Measurements from ENCODE around the gene ACSS1.
"Not testable (repeated sequence)": the region's sequence is repeated elsewhere in the genome, so short reads cannot be mapped to it uniquely, and the experiment has no call there.

The ACSS1 gene

DNA sequence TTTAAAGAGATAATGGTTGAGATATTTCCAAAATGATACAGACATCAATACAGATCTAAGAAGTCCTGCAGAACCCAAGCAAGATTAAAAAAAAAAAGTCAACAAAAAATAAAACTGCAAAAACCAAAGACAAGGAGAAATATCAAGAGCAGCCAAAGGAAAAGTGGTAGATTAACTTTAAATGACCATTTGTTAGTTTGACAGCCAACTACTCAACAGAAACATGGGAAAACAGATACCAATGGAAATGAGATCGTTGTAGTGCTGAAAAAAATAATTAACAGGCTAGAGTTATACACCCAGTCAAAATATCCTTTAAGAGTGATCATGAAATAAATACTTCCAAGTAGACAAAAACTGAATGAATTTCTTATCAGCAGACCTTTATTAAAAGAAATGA lies 54.9 kb downstream of the ACSS1 start:
- TF ChIP-seq, protein P1, sequence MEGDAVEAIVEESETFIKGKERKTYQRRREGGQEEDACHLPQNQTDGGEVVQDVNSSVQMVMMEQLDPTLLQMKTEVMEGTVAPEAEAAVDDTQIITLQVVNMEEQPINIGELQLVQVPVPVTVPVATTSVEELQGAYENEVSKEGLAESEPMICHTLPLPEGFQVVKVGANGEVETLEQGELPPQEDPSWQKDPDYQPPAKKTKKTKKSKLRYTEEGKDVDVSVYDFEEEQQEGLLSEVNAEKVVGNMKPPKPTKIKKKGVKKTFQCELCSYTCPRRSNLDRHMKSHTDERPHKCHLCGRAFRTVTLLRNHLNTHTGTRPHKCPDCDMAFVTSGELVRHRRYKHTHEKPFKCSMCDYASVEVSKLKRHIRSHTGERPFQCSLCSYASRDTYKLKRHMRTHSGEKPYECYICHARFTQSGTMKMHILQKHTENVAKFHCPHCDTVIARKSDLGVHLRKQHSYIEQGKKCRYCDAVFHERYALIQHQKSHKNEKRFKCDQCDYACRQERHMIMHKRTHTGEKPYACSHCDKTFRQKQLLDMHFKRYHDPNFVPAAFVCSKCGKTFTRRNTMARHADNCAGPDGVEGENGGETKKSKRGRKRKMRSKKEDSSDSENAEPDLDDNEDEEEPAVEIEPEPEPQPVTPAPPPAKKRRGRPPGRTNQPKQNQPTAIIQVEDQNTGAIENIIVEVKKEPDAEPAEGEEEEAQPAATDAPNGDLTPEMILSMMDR (IDR thresholded peaks at IDR 0.05; ENCODE audit: insufficient read depth, missing control alignments), result no peak
- no peak for FAIRE-seq
- DNase-seq (ENCODE audit: insufficient read length, low spot score), result no peak

DNA sequence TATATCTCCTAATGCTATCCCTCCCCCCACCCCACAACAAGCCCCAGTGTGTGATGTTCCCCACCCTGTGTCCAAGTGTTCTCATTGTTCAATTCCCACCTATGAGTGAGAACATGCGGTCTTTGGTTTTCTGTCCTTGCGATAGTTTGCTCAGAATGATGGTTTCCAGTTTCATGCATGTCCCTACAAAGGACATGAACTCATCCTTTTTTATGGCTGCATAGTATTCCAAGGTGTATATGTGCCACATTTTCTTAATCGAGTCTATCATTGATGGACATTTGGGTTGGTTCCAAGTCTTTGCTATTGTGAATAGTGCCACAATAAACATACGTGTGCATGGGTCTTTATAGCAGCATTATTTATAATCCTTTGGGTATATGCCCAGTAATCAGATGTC lies 56.6 kb downstream of the ACSS1 start:
- FAIRE-seq; DNase-seq (ENCODE audit: insufficient read length, low spot score): not testable (repeated sequence)

DNA sequence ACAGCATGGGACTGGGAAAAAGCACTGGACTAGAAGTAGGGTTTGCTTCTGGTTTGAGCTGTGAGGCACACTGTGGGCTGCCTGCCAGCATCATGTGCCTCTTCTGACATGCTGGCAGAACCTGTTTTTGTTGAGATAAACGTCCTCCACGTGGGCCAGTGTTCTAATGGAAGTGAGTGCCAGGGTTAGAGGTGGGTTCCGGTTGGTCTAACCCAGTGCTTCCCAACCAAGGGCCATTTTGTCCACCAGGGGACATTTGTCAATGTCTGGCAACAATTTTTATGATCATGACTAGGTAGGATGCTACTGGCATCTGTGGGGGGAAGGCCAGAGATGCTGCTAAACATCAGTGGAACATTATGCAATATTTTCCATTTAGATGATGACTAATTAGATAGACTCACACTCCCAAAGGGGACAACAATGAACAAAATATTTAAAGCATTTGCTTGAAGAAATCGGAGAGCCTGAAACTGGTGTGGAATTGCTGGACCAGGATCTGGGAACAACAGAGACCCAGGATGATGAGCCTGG lies 57.6 kb downstream of the ACSS1 start:
- DNase-seq (ENCODE audit: insufficient read length, low spot score) (no peak), FAIRE-seq (no peak)
- TF ChIP-seq, protein P1 (IDR thresholded peaks at IDR 0.05; ENCODE audit: insufficient read depth, missing control alignments), result no peak

DNA sequence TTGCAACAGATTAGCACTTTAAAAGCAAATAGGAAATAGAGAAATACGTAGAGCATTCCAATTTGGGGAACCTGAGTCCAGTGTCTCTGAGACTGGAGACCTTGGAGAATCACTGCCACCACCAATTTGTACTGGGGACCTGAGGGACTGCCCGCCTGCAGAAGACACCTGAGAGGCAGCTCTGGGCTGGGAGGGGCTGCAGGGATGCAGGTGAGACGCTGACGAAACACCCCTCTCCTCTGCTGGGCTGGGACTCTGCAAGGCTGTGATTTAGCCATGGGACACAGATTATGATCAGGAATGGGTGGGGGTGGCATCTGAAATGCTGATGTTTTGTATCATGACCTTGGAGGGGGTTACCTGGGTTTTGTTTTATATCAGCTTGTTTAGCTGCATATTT lies 58.4 kb downstream of the ACSS1 start:
- TF ChIP-seq, protein P1 (IDR thresholded peaks at IDR 0.05; ENCODE audit: insufficient read depth, missing control alignments), result no peak
- DNase-seq (ENCODE audit: insufficient read length, low spot score) (no peak), FAIRE-seq (no peak)

DNA sequence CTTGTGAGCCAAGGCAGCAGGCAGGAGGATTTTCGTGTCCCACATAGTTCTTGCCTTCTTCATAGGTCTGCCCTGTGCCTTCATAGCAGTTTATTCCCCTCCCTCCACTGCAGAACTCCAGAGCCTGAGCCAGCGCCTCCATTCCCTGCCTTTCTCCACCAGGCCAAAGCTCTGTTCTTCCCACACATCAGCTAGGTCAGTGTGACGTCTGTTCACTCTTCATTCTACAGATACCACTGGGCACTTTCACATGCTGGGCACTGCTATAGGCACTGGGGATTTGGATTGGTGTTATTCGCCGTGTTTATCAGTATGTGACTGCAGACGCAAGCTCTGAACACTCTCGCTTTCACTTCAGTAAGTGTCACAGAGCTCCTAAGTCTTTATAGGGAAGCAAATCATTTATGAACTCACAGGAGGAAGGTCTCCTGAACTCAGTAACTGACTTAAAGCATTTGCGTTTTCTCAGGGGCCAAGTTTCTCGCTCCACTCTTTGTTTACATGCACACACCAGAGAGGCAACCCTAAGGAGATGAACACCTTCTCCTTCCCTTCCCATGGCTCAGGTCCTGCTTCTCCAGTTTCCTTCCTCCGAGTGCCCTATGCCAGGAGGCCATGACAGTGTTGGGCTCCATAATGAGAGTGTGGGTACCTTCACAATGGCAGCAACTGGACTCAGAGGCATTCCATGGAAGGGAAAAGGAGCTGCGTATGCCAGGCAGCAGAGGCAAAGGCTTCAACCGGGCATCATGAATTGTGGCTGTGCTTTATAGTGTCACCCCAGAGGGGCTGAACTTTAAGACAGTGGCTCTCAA lies 59.1 kb downstream of the ACSS1 start:
- no peak for DNase-seq (ENCODE audit: insufficient read length, low spot score)
- no peak for FAIRE-seq
- TF ChIP-seq, protein P1 (IDR thresholded peaks at IDR 0.05; ENCODE audit: insufficient read depth, missing control alignments), result no peak

DNA sequence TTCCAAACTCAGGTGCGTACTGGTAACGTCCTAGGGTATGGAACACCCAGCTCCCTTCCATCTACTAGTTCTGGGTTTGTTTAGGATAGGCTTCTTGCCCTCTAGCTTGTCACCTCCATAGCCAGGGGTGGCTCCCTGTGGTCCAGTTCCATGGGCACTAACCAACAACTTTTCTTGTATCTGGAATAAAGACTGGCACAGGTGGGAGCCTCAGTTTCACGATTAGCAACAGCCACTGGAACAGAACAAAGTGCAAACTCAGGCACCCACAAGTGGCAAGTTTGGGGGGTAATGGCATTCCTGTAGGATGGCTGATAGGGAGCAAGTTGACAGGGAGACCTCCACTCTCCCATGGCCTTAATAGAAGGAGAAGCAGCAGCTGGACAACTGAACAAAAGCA lies 59.8 kb downstream of the ACSS1 start:
- TF ChIP-seq, protein P1 (IDR thresholded peaks at IDR 0.05; ENCODE audit: insufficient read depth, missing control alignments), result no peak
- no peak for DNase-seq (ENCODE audit: insufficient read length, low spot score)
- FAIRE-seq, result no peak

DNA sequence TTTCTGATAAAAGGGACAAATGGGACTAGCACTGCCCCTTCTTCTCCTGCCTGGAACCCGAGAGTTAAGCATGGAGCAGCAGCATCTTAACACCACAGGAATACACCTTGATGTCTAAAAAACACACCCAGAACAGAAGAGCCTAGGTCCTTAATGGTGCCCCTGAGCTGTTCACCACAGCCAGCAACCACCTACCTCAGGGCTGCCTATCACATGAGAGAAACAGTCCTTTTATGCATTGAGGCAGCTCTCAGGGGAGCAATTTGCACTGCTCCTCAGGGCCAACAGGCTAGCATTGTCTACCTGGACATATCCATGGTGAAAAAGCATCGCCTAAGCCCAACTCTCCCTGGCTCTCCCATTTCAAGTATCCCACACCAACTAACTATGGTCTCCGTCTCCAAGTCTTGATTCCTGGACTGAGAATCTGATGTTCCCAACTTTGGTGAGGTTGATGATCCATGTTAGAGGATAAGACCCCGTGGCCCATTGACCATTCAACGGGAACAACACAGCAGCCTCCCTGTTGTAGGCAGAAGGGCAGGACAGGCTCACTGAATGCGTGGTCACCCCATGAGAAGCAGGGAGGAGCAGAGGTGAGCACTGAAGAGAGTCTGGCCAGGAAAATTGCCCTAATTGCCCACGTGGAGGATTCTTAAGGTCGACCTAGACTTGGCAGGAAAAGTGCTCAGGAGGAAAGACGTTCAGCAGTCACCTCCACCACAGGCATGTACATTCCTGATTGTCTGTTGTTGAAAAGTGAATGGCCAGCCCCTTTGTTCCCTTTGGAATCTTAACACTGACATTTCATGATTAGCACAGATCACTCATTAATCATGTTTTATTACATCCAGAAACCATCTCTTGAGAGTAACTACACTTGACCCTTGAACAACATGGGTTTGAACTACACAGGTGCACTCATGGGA lies 61.2 kb downstream of the ACSS1 start:
- no peak for FAIRE-seq
- TF ChIP-seq, protein P1 (IDR thresholded peaks at IDR 0.05; ENCODE audit: insufficient read depth, missing control alignments), result no peak

More for the DNA sequence above, 61.2 kb downstream of the ACSS1 start:
- DNase-seq (ENCODE audit: insufficient read length, low spot score), result no peak

Data from D721Med (cell line).